HCT116 (cell line): ENCODE measurements around the gene PLN. TPM values are rescaled to one million over a fixed set of nuclear protein-coding genes. Genes with fewer than 3 reads are reported as not detected.

Source experiments
- ATAC-seq: fragments of 200-7000 bp; cut with Tn5 transposase; 2 replicates; pipeline ENCODE4 v1.9.1; 2020; ENCODE audit warnings: mild to moderate bottlenecking, moderate library complexity
- BruUV-seq: library from RNA; stranded (reverse); fragments of 400-500 nt; replicated peaks from 2 replicates; lab custom pipeline; 2021; lab: Mats Ljungman, UMichigan
- CTCF ChIA-PET: fragments of 300-600 bp; sonication (Branson Sonifier 250); formaldehyde crosslinking; loops from one replicate; lab custom pipeline; 2021; ENCODE audit warnings: antibody characterized with exemption; lab: Charles Lee
- POLR2A ChIA-PET: fragments of 300-600, 350-600 bp; sonication (Branson Sonifier 250); formaldehyde crosslinking; loops from one replicate; lab custom pipeline; 2021; ENCODE audit warnings: antibody characterized with exemption; lab: Charles Lee
- RAD21 ChIA-PET, 2 experiments: fragments of 300-600 bp; sonication (Branson Sonifier 250); formaldehyde crosslinking; loops; one replicate each; lab custom pipeline; 2023; ENCODE audit warnings: low total read pairs in 2 of 2; ENCODE audit not compliant: uncharacterized antibody in 2 of 2, unreplicated experiment in 2 of 2, low non-redundant PET in 1 of 2; lab: Charles Lee
- DNase-seq: peaks from one replicate; pipeline ENCODE4 v3.0.0-alpha.2; 2010; ENCODE audit warnings: low read depth, low spot score
- H2AFZ ChIP-seq: fragments of 200-600 bp; shearing (Covaris generic), sonication (generic); 2 replicates; pipeline ENCODE4 v1.6.1; 2017; ENCODE audit warnings: low read depth, mixed run types, mixed read lengths, antibody characterized with exemption, low read length; ENCODE audit not compliant: poor library complexity, severe bottlenecking
- H3K27ac ChIP-seq: 2 replicates; pipeline ENCODE4 v1.5.1; 2012; ENCODE audit warnings: low read depth, low read length
- H3K27me3 ChIP-seq: fragments of 200-600 bp; sonication (generic); 2 replicates; pipeline ENCODE4 v1.6.1; 2016; ENCODE audit warnings: mixed run types, low read length, mixed read lengths; ENCODE audit not compliant: insufficient read depth
- H3K36me3 ChIP-seq, 2 experiments: fragments of 200-500 bp in 1 of 2; fragments of 200-600 bp in 1 of 2; sonication (Bioruptor generic) in 1 of 2; sonication (generic) in 1 of 2; 2 replicates each; pipeline versions ENCODE4 v1.5.1 to v1.6.1; 2014 to 2016; ENCODE audit warnings: low read length in 2 of 2, inconsistent platforms in 1 of 2, mixed read lengths in 1 of 2, mixed run types in 1 of 2; ENCODE audit not compliant: insufficient read depth in 2 of 2, control insufficient read depth in 1 of 2
- H3K4me1 ChIP-seq, 2 experiments: fragments of 200-600 bp in 1 of 2; sonication (generic) in 1 of 2; 2 replicates each; pipeline versions ENCODE4 v1.5.1 to v1.6.1; 2012 to 2017; ENCODE audit warnings: low read length in 2 of 2, inconsistent platforms in 1 of 2, mild to moderate bottlenecking in 1 of 2, mixed read lengths in 1 of 2, mixed run types in 1 of 2, moderate library complexity in 1 of 2; ENCODE audit not compliant: insufficient read depth in 2 of 2, control insufficient read depth in 1 of 2
- H3K4me2 ChIP-seq: fragments of 200-600 bp; sonication (generic); 2 replicates; pipeline ENCODE4 v1.6.1; 2017; ENCODE audit warnings: mixed run types, low read length, mixed read lengths
- H3K4me3 ChIP-seq, 2 experiments: fragments of 200-600 bp in 1 of 2; sonication (generic) in 1 of 2; replicated peaks in 1 of 2; 2 replicates each; pipeline ENCODE4 v1.5.1; 2011 to 2016; ENCODE audit warnings: low read length in 2 of 2, control low read depth in 1 of 2, low read depth in 1 of 2, mild to moderate bottlenecking in 1 of 2, mixed read lengths in 1 of 2, mixed run types in 1 of 2
- H3K79me2 ChIP-seq: fragments of 200-600 bp; sonication (generic); 2 replicates; pipeline ENCODE4 v1.6.1; 2017; ENCODE audit warnings: mild to moderate bottlenecking, mixed run types, low read length, moderate library complexity, mixed read lengths; ENCODE audit not compliant: insufficient read depth
- H3K9ac ChIP-seq: fragments of 200-600 bp; sonication (generic); 2 replicates; pipeline ENCODE4 v1.6.1; 2016; ENCODE audit warnings: low read length, mixed read lengths
- H3K9me2 ChIP-seq: fragments of 200-600 bp; sonication (generic), shearing (Covaris generic); 2 replicates; pipeline ENCODE4 v1.6.1; 2017; ENCODE audit warnings: mixed run types, mild to moderate bottlenecking, moderate library complexity; ENCODE audit not compliant: insufficient read depth
- H3K9me3 ChIP-seq, 2 experiments: fragments of 200-500 bp in 1 of 2; fragments of 200-600 bp in 1 of 2; sonication (Bioruptor generic) in 1 of 2; sonication (generic) in 1 of 2; 2 replicates each; pipeline ENCODE4 v1.6.1; 2014 to 2017; ENCODE audit warnings: low read length in 2 of 2, mixed read lengths in 2 of 2, inconsistent platforms in 1 of 2, low read depth in 1 of 2, mild to moderate bottlenecking in 1 of 2, mixed run types in 1 of 2, moderate library complexity in 1 of 2; ENCODE audit not compliant: control insufficient read depth in 1 of 2, insufficient read depth in 1 of 2
- H4K20me1 ChIP-seq: fragments of 200-600 bp; sonication (generic), shearing (Covaris generic); 2 replicates; pipeline ENCODE4 v1.6.1; 2017; ENCODE audit warnings: mixed run types, mild to moderate bottlenecking, moderate library complexity; ENCODE audit not compliant: insufficient read depth
- ATF3 ChIP-seq: IDR thresholded peaks from 2 replicates; pipeline ENCODE4 v1.6.1; 2012
- CBX3 ChIP-seq: IDR thresholded peaks from 2 replicates; pipeline ENCODE4 v1.6.1; 2012; ENCODE audit warnings: low read depth
- CEBPB ChIP-seq: IDR thresholded peaks from 2 replicates; pipeline ENCODE4 v1.6.1; 2012; ENCODE audit warnings: low read depth
- CTCF ChIP-seq, 3 experiments: fragments of 200-600 bp in 1 of 3; sonication (generic) in 1 of 3; IDR thresholded peaks in 2 of 3; conservative IDR thresholded peaks in 1 of 3; 2 replicates each; pipeline ENCODE4 v1.5.1; 2012 to 2017; ENCODE audit warnings: low read depth in 2 of 3, low read length in 2 of 3, antibody characterized with exemption in 1 of 3, borderline replicate concordance in 1 of 3, control low read depth in 1 of 3, mild to moderate bottlenecking in 1 of 3, mixed read lengths in 1 of 3, mixed run types in 1 of 3, moderate library complexity in 1 of 3; ENCODE audit not compliant: insufficient read depth in 1 of 3
- ELF1 ChIP-seq: IDR thresholded peaks from 2 replicates; pipeline ENCODE4 v1.6.1; 2012; ENCODE audit warnings: low read depth, borderline replicate concordance
- EZH2phosphoT487 ChIP-seq: fragments of 200-600 bp; IDR thresholded peaks from 2 replicates; pipeline ENCODE4 v1.6.1; 2018; ENCODE audit warnings: antibody characterized with exemption, borderline replicate concordance
- POLR2A ChIP-seq: IDR thresholded peaks from 2 replicates; pipeline ENCODE4 v1.7.0; 2011; ENCODE audit warnings: borderline replicate concordance; ENCODE audit not compliant: insufficient read depth, insufficient read length; ENCODE audit errors: extremely low read depth
- POLR2AphosphoS5 ChIP-seq: IDR thresholded peaks from 2 replicates; pipeline ENCODE4 v1.6.1; 2011; ENCODE audit warnings: mild to moderate bottlenecking, low read depth, low read length, moderate library complexity
- RAD21 ChIP-seq: IDR thresholded peaks from 2 replicates; pipeline ENCODE4 v1.6.1; 2012; ENCODE audit warnings: low read depth, mild to moderate bottlenecking
- SIN3A ChIP-seq: IDR thresholded peaks from 2 replicates; pipeline ENCODE4 v1.6.1; 2012; ENCODE audit warnings: low read depth
- SP1 ChIP-seq: IDR thresholded peaks from 2 replicates; pipeline ENCODE4 v1.6.1; 2012; ENCODE audit warnings: low read depth
- SRF ChIP-seq: IDR thresholded peaks from 2 replicates; pipeline ENCODE4 v1.6.1; 2012; ENCODE audit warnings: low read depth
- YY1 ChIP-seq: IDR thresholded peaks from 2 replicates; pipeline ENCODE4 v1.6.1; 2011; ENCODE audit warnings: low read length, low read depth, moderate library complexity, mild to moderate bottlenecking; ENCODE audit not compliant: insufficient replicate concordance; ENCODE audit errors: extremely low read depth
- ZBTB33 ChIP-seq: IDR thresholded peaks from 2 replicates; pipeline ENCODE4 v1.6.1; 2011; ENCODE audit warnings: mild to moderate bottlenecking, low read length, moderate library complexity; ENCODE audit not compliant: insufficient replicate concordance; ENCODE audit errors: extremely low read depth
- ZFX ChIP-seq: fragments of 450-650 bp; IDR thresholded peaks from 2 replicates; pipeline ENCODE4 v1.6.1; 2017
- intact Hi-C: fragments of 100-400 bp; cut with micrococcal nuclease; formaldehyde crosslinking; loops from 2 replicates; pipeline ENCODE4 v1.10.0; 2022
- total RNA-seq: library from RNA; stranded (reverse); gene quantifications from one replicate; pipeline ENCODE4 v1.2.1, GENCODE V29; 2021; ENCODE audit not compliant: unreplicated experiment

PLN gene
- total RNA-seq, 1 experiment from 2014 or later: not detected

- BruUV-seq: no TSS peak
- intact Hi-C loops: no loop called here
- H3K36me3 ChIP-seq: no peaks in the 10 kb centered on the region
- H3K4me1 ChIP-seq: no peaks in the 10 kb centered on the region
- no peak overlapping the region for H3K27ac ChIP-seq
- no peak overlapping the region for H3K4me3 ChIP-seq
- POLR2A ChIA-PET: no interaction called here
- H4K20me1 ChIP-seq: no peaks in the 10 kb centered on the region
- DNase-seq (no peak), ATAC-seq (no peak)
- H2AFZ ChIP-seq: no peak overlapping the region
- H3K79me2 ChIP-seq: no peaks in the 10 kb centered on the region
- H3K9me2 ChIP-seq: peaks cover 2% of the 10 kb centered on the region; the same call in 1 of the 2 replicates
- no peak overlapping the region for H3K4me2 ChIP-seq
- RAD21 ChIA-PET: no interaction called here
- CTCF ChIA-PET: no interaction called here
- TF ChIP-seq YY1: no peak
- TF ChIP-seq, all 23 proteins: peak for 0
- Histone ChIP-seq H3K9me3 (no peaks in the 10 kb centered on the region), H3K9ac (no peak overlapping the region), H3K27me3 (no peaks in the 10 kb centered on the region)
These were observed 40.5 kb downstream of the PLN start for GRCh38 chr6:118588626-118589025.

GRCh38 chr6:118589186-118589585 lies 41.1 kb downstream of the PLN start:
- no peak overlapping the region for H2AFZ ChIP-seq
- no peaks in the 10 kb centered on the region for H3K4me1 ChIP-seq
- no peak overlapping the region for H3K9ac ChIP-seq
- no peak overlapping the region for H3K27ac ChIP-seq
- no peaks in the 10 kb centered on the region for H4K20me1 ChIP-seq
- no peak overlapping the region for H3K4me2 ChIP-seq
- H3K9me2 ChIP-seq: peaks cover 2% of the 10 kb centered on the region; the same call in 1 of the 2 replicates
- BruUV-seq: no TSS peak
- no peaks in the 10 kb centered on the region for H3K9me3 ChIP-seq
- RAD21 ChIA-PET: no interaction called here
- H3K79me2 ChIP-seq: peaks cover 3% of the 10 kb centered on the region; the same call in 1 of the 2 replicates
- CTCF ChIA-PET: no interaction called here
- ATAC-seq (no peak), DNase-seq (no peak)
- intact Hi-C loops: no loop called here
- H3K4me3 ChIP-seq: no peak overlapping the region
- no peaks in the 10 kb centered on the region for H3K27me3 ChIP-seq
- POLR2A ChIA-PET: no interaction called here
- H3K36me3 ChIP-seq: no peaks in the 10 kb centered on the region
- no peak for TF ChIP-seq EZH2phosphoT487
- TF ChIP-seq CEBPB: no peak
- TF ChIP-seq SIN3A: no peak
- no peak for TF ChIP-seq YY1
- TF ChIP-seq ZFX: no peak
- no peak for TF ChIP-seq SP1
- no peak for TF ChIP-seq ZBTB33
- no peak for TF ChIP-seq CTCF (IDR thresholded peaks at IDR 0.05 in 2 of 3, conservative IDR thresholded peaks at IDR 0.05 in 1 of 3; ENCODE audit: borderline replicate concordance in 1 of 3, insufficient read depth in 1 of 3, low read depth in 2 of 3, low read length in 2 of 3)
- no peak for TF ChIP-seq POLR2AphosphoS5
- no peak for TF ChIP-seq SRF
- TF ChIP-seq ELF1: no peak
- TF ChIP-seq CBX3: no peak
- no peak for TF ChIP-seq POLR2A
- no peak for TF ChIP-seq RAD21
- no peak for TF ChIP-seq ATF3
